NCI-H1694 (cell line): ENCODE data around the gene RPN2.
A peak's percentile ranks its signal among the peaks of the same experiment; 100 is the strongest.
"Not testable (repeated sequence)": the region's sequence is repeated elsewhere in the genome, so short reads cannot be mapped to it uniquely, and the experiment has no call there.

Source experiments
- DNase-seq: peaks from one replicate; lab custom pipeline; 2025; lab: John Stamatoyannopoulos, UW

The RPN2 gene

GRCh38 chr20:37178839-37179682 is at the start of gene RPN2, which contains the start of gene MROH8:
TSS of gene RPN2 (plus strand) at chr20:37179330. CDS start at chr20:37179357, 27 bp downstream.
TSS of gene MROH8 (minus strand) at chr20:37179548.
- peak; percentile 88 for DNase-seq

- no peak for DNase-seq
These were observed 47.6 kb upstream of the RPN2 start for GRCh38 chr20:37131486-37131885.

GRCh38 chr20:37133952-37134351 is 45.2 kb upstream of the RPN2 start:
- DNase-seq, result no peak

GRCh38 chr20:37137547-37137946 is 41.6 kb upstream of the RPN2 start:
- no peak for DNase-seq

- DNase-seq, result no peak
These were observed 36.4 kb upstream of the RPN2 start for GRCh38 chr20:37142708-37143107.

GRCh38 chr20:37144856-37145404 is 34.2 kb upstream of the RPN2 start:
- no peak for DNase-seq

GRCh38 chr20:37147250-37147649 is 31.9 kb upstream of the RPN2 start:
- DNase-seq, result no peak

GRCh38 chr20:37150864-37151263 is 28.3 kb upstream of the RPN2 start:
- DNase-seq, result not testable (repeated sequence)

- DNase-seq, result no peak
These were observed 27.6 kb upstream of the RPN2 start for GRCh38 chr20:37151529-37151928.

GRCh38 chr20:37152284-37152683 is 26.8 kb upstream of the RPN2 start:
- no peak for DNase-seq

- DNase-seq, result no peak
These were observed 24.3 kb upstream of the RPN2 start for GRCh38 chr20:37154684-37155298.

GRCh38 chr20:37155987-37156386 is 23.1 kb upstream of the RPN2 start:
- no peak for DNase-seq

GRCh38 chr20:37158248-37158647 is 20.9 kb upstream of the RPN2 start:
- DNase-seq, result no peak

- DNase-seq, result no peak
These were observed 18.4 kb upstream of the RPN2 start for GRCh38 chr20:37160683-37161082.

GRCh38 chr20:37161830-37162549 is 17.1 kb upstream of the RPN2 start:
- DNase-seq, result no peak

GRCh38 chr20:37162646-37163045 is 16.5 kb upstream of the RPN2 start:
- DNase-seq, result no peak

GRCh38 chr20:37163832-37164554 is 15.1 kb upstream of the RPN2 start:
- DNase-seq, result no peak

- DNase-seq, result no peak
These were observed 14.1 kb upstream of the RPN2 start for GRCh38 chr20:37165031-37165430.

GRCh38 chr20:37166867-37167266 is 12.3 kb upstream of the RPN2 start:
- no peak for DNase-seq

GRCh38 chr20:37172836-37173235 is 6.3 kb upstream of the RPN2 start:
- DNase-seq, result no peak

- DNase-seq, result no peak
These were observed 774 bp downstream of the RPN2 start for GRCh38 chr20:37179683-37180524.
